Measurements from ENCODE around the gene BTBD9. TPM values are rescaled to one million over a fixed set of nuclear protein-coding genes. Genes with fewer than 3 reads are reported as not detected.
A peak's percentile ranks its signal among the peaks of the same experiment; 100 is the strongest.

Gene BTBD9
- total RNA-seq, 1 experiment from 2014 or later: 10.8 TPM

- ChIA-PET CTCF (interaction anchor here (0.7 kb wide), 1 partner anchor 39 kb away, joined by 5 read pairs; no protein-coding TSS in a partner anchor), POLR2A (ENCODE audit: unreplicated experiment) (interaction anchor here (0.6 kb wide), 1 partner anchor 785 kb away, joined by 9 read pairs; no protein-coding TSS in a partner anchor)
- Histone ChIP-seq H3K27ac (no peak overlapping the region), H3K79me2 (ENCODE audit: low read depth) (no peaks in the 10 kb centered on the region), H3K27me3 (ENCODE audit: insufficient read depth, low read depth) (no peaks in the 10 kb centered on the region), H4K20me1 (ENCODE audit: insufficient read depth) (no peaks in the 10 kb centered on the region), H3K9me2 (ENCODE audit: insufficient read depth) (no peaks in the 10 kb centered on the region; the same call in 1 of the 2 replicates), H3K9me3 (ENCODE audit: insufficient read depth, low read depth) (no peaks in the 10 kb centered on the region), H2AFZ (no peak overlapping the region), H3K4me2 (no peak overlapping the region), H3K4me3 (no peak overlapping the region), H3F3A (ENCODE audit: insufficient read depth, low read depth) (no peaks in the 10 kb centered on the region; the same call in 1 of the 2 replicates), H3K36me3 (ENCODE audit: low read depth) (no peaks in the 10 kb centered on the region), H3K4me1 (replicated peaks; ENCODE audit: insufficient read depth) (peaks cover 16% of the 10 kb centered on the region)
- intact Hi-C loops (cut with micrococcal nuclease; ENCODE audit: unreplicated experiment): no loop called here
- BruUV-seq (replicated peaks): no TSS peak
- TF ChIP-seq CTCF (conservative IDR thresholded peaks at IDR 0.05): no peak
- no peak for TF ChIP-seq EZH2 (IDR thresholded peaks at IDR 0.05; ENCODE audit: low read depth)
- peak in 1 of 2 experiments; percentile 4 for DNase-seq
These were observed 243.5 kb downstream of the BTBD9 start for GRCh38 chr6:38396209-38396608.

GRCh38 chr6:38393986-38394385 is 245.7 kb downstream of the BTBD9 start:
- POLR2A ChIA-PET (ENCODE audit: unreplicated experiment): no interaction called here
- H3K4me1 ChIP-seq (replicated peaks; ENCODE audit: insufficient read depth): peaks cover 10% of the 10 kb centered on the region
- H3K79me2 ChIP-seq (ENCODE audit: low read depth): no peaks in the 10 kb centered on the region
- no peaks in the 10 kb centered on the region for H3F3A ChIP-seq (ENCODE audit: insufficient read depth, low read depth)
- H3K4me3 ChIP-seq: no peak overlapping the region
- H3K36me3 ChIP-seq (ENCODE audit: low read depth): no peaks in the 10 kb centered on the region
- no TSS peak for BruUV-seq (replicated peaks)
- no peak for DNase-seq
- CTCF ChIA-PET: no interaction called here
- H3K4me2 ChIP-seq: no peak overlapping the region
- intact Hi-C loops (cut with micrococcal nuclease; ENCODE audit: unreplicated experiment): no loop called here
- H3K9me2 ChIP-seq (ENCODE audit: insufficient read depth): no peaks in the 10 kb centered on the region; the same call in 1 of the 2 replicates
- H3K27ac ChIP-seq: no peak overlapping the region
- no peaks in the 10 kb centered on the region for H4K20me1 ChIP-seq (ENCODE audit: insufficient read depth)
- no peaks in the 10 kb centered on the region for H3K9me3 ChIP-seq (ENCODE audit: insufficient read depth, low read depth)
- TF ChIP-seq CTCF (conservative IDR thresholded peaks at IDR 0.05) (no peak), EZH2 (IDR thresholded peaks at IDR 0.05; ENCODE audit: low read depth) (no peak)
- H3K27me3 ChIP-seq (ENCODE audit: insufficient read depth, low read depth): no peaks in the 10 kb centered on the region
- H2AFZ ChIP-seq: no peak overlapping the region

GRCh38 chr6:38391626-38392579 is 247.8 kb downstream of the BTBD9 start:
- ChIA-PET POLR2A (ENCODE audit: unreplicated experiment) (no interaction called here), CTCF (no interaction called here)
- H2AFZ ChIP-seq: no peak overlapping the region
- no peaks in the 10 kb centered on the region for H3K9me3 ChIP-seq (ENCODE audit: insufficient read depth, low read depth)
- H3K27ac ChIP-seq: no peak overlapping the region
- DNase-seq: no peak
- peaks cover 10% of the 10 kb centered on the region for H3K4me1 ChIP-seq (replicated peaks; ENCODE audit: insufficient read depth)
- BruUV-seq (replicated peaks): no TSS peak
- intact Hi-C loops (cut with micrococcal nuclease; ENCODE audit: unreplicated experiment): no loop called here
- no peak for TF ChIP-seq EZH2 (IDR thresholded peaks at IDR 0.05; ENCODE audit: low read depth)
- no peak for TF ChIP-seq CTCF (conservative IDR thresholded peaks at IDR 0.05)
- no peak overlapping the region for H3K4me2 ChIP-seq
- H3K9me2 ChIP-seq (ENCODE audit: insufficient read depth): no peaks in the 10 kb centered on the region; the same call in 1 of the 2 replicates
- no peaks in the 10 kb centered on the region for H3K79me2 ChIP-seq (ENCODE audit: low read depth)
- no peaks in the 10 kb centered on the region for H3K36me3 ChIP-seq (ENCODE audit: low read depth)
- H4K20me1 ChIP-seq (ENCODE audit: insufficient read depth): no peaks in the 10 kb centered on the region
- H3F3A ChIP-seq (ENCODE audit: insufficient read depth, low read depth): no peaks in the 10 kb centered on the region
- no peak overlapping the region for H3K4me3 ChIP-seq
- no peaks in the 10 kb centered on the region for H3K27me3 ChIP-seq (ENCODE audit: insufficient read depth, low read depth)

Data from PC-9 (cell line).